H1 (cell line): ENCODE measurements around the gene ABCD1. TPM values are rescaled to one million over a fixed set of nuclear protein-coding genes. Genes with fewer than 3 reads are reported as not detected.

Experiments
- ATF3 ChIP-seq: IDR thresholded peaks from 2 replicates; pipeline ENCODE4 v1.6.1; 2011; ENCODE audit warnings: low read depth, mild to moderate bottlenecking, low read length; ENCODE audit not compliant: insufficient read depth
- CBX8 ChIP-seq: fragments of 300-800, 300-1000 bp; sonication (generic); IDR thresholded peaks from 2 replicates; pipeline ENCODE4 v1.7.1; 2016; ENCODE audit warnings: low read depth, low read length, borderline replicate concordance
- TEAD4 ChIP-seq: IDR thresholded peaks from 2 replicates; pipeline ENCODE4 v1.6.1; 2012; ENCODE audit warnings: low read depth, low read length, inconsistent platforms, mixed read lengths
- polyA plus RNA-seq, 7 experiments: library from polyadenylated mRNA; depleted of rRNA in 3 of 7; stranded (reverse) in 5 of 7; unstranded in 2 of 7; fragments of >200 nt in 5 of 7; fragments of 200-250 nt in 2 of 7; gene quantifications; 1 replicate in 5 of 7; 2 replicates in 1 of 7; 4 replicates in 1 of 7; pipeline versions ENCODE4 v1.2.1 to v1.2.3, GENCODE V29; 2011 to 2013; ENCODE audit warnings: missing spikeins in 2 of 7, mixed read lengths in 2 of 7
- total RNA-seq: library from RNA; stranded (reverse); fragmentation: NEBNext Ultra II Directional; extraction: Animal tissue kit (Norgen Biotek cat#: 25700); gene quantifications from 2 replicates; pipeline ENCODE4 v1.2.1, GENCODE V29; 2021
- TF ChIP-seq, protein P1 (sequence below): fragments of 300-600 bp; sonication (generic); IDR thresholded peaks from 2 replicates; pipeline ENCODE4 v1.7.1; 2012; ENCODE audit warnings: low read length, moderate library complexity, mild to moderate bottlenecking, inconsistent platforms; ENCODE audit not compliant: insufficient replicate concordance
- TF ChIP-seq, protein P2 (sequence below): IDR thresholded peaks from 2 replicates; pipeline ENCODE4 v1.6.1; 2011; ENCODE audit warnings: low read length, improper control_type of control experiment
- TF ChIP-seq, protein P3 (sequence below): IDR thresholded peaks from 2 replicates; pipeline ENCODE4 v1.6.1; 2012; ENCODE audit warnings: inconsistent platforms

The ABCD1 gene
- total and polyA plus RNA-seq, 2 of the 8 experiments (the other 6 are each of a cell fraction or from before 2014, with no cell fraction given): 3.1 to 6.6 TPM

GRCh38 chrX:153755136-153755535 lies 30.5 kb downstream of the ABCD1 start (continued):
- TF ChIP-seq, protein P1, sequence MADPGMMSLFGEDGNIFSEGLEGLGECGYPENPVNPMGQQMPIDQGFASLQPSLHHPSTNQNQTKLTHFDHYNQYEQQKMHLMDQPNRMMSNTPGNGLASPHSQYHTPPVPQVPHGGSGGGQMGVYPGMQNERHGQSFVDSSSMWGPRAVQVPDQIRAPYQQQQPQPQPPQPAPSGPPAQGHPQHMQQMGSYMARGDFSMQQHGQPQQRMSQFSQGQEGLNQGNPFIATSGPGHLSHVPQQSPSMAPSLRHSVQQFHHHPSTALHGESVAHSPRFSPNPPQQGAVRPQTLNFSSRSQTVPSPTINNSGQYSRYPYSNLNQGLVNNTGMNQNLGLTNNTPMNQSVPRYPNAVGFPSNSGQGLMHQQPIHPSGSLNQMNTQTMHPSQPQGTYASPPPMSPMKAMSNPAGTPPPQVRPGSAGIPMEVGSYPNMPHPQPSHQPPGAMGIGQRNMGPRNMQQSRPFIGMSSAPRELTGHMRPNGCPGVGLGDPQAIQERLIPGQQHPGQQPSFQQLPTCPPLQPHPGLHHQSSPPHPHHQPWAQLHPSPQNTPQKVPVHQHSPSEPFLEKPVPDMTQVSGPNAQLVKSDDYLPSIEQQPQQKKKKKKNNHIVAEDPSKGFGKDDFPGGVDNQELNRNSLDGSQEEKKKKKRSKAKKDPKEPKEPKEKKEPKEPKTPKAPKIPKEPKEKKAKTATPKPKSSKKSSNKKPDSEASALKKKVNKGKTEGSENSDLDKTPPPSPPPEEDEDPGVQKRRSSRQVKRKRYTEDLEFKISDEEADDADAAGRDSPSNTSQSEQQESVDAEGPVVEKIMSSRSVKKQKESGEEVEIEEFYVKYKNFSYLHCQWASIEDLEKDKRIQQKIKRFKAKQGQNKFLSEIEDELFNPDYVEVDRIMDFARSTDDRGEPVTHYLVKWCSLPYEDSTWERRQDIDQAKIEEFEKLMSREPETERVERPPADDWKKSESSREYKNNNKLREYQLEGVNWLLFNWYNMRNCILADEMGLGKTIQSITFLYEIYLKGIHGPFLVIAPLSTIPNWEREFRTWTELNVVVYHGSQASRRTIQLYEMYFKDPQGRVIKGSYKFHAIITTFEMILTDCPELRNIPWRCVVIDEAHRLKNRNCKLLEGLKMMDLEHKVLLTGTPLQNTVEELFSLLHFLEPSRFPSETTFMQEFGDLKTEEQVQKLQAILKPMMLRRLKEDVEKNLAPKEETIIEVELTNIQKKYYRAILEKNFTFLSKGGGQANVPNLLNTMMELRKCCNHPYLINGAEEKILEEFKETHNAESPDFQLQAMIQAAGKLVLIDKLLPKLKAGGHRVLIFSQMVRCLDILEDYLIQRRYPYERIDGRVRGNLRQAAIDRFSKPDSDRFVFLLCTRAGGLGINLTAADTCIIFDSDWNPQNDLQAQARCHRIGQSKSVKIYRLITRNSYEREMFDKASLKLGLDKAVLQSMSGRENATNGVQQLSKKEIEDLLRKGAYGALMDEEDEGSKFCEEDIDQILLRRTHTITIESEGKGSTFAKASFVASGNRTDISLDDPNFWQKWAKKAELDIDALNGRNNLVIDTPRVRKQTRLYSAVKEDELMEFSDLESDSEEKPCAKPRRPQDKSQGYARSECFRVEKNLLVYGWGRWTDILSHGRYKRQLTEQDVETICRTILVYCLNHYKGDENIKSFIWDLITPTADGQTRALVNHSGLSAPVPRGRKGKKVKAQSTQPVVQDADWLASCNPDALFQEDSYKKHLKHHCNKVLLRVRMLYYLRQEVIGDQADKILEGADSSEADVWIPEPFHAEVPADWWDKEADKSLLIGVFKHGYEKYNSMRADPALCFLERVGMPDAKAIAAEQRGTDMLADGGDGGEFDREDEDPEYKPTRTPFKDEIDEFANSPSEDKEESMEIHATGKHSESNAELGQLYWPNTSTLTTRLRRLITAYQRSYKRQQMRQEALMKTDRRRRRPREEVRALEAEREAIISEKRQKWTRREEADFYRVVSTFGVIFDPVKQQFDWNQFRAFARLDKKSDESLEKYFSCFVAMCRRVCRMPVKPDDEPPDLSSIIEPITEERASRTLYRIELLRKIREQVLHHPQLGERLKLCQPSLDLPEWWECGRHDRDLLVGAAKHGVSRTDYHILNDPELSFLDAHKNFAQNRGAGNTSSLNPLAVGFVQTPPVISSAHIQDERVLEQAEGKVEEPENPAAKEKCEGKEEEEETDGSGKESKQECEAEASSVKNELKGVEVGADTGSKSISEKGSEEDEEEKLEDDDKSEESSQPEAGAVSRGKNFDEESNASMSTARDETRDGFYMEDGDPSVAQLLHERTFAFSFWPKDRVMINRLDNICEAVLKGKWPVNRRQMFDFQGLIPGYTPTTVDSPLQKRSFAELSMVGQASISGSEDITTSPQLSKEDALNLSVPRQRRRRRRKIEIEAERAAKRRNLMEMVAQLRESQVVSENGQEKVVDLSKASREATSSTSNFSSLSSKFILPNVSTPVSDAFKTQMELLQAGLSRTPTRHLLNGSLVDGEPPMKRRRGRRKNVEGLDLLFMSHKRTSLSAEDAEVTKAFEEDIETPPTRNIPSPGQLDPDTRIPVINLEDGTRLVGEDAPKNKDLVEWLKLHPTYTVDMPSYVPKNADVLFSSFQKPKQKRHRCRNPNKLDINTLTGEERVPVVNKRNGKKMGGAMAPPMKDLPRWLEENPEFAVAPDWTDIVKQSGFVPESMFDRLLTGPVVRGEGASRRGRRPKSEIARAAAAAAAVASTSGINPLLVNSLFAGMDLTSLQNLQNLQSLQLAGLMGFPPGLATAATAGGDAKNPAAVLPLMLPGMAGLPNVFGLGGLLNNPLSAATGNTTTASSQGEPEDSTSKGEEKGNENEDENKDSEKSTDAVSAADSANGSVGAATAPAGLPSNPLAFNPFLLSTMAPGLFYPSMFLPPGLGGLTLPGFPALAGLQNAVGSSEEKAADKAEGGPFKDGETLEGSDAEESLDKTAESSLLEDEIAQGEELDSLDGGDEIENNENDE: no peak
- no peak for TF ChIP-seq ATF3
- no peak for TF ChIP-seq CBX8
- TF ChIP-seq TEAD4: no peak
- TF ChIP-seq, protein P2, sequence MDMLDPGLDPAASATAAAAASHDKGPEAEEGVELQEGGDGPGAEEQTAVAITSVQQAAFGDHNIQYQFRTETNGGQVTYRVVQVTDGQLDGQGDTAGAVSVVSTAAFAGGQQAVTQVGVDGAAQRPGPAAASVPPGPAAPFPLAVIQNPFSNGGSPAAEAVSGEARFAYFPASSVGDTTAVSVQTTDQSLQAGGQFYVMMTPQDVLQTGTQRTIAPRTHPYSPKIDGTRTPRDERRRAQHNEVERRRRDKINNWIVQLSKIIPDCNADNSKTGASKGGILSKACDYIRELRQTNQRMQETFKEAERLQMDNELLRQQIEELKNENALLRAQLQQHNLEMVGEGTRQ: no peak
- TF ChIP-seq, protein P3, sequence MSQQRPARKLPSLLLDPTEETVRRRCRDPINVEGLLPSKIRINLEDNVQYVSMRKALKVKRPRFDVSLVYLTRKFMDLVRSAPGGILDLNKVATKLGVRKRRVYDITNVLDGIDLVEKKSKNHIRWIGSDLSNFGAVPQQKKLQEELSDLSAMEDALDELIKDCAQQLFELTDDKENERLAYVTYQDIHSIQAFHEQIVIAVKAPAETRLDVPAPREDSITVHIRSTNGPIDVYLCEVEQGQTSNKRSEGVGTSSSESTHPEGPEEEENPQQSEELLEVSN: no peak
